Measurements from ENCODE around the gene SIPA1L3.

The SIPA1L3 gene

DNA sequence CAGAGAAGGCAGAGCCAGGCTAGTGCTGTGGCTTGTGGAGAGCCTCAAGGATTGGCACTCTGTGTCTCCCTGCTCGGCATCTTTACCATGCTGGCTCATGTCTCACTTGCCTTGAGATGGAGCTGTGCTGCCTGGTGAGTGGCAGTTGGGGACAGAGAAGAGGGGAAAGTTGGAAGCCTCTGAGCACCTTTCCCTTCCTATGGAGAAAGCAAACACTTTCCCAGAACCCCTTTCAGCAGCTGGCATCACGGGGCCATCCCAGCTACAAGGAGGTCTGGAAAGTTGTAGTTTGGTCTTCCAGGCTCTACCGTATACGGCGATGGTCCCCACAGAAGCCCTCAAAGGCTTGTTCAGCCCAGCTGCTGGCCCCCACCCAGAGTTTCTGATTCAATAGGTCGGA, 258.3 kb downstream of the SIPA1L3 start:
- no peak for DNase-seq

DNA sequence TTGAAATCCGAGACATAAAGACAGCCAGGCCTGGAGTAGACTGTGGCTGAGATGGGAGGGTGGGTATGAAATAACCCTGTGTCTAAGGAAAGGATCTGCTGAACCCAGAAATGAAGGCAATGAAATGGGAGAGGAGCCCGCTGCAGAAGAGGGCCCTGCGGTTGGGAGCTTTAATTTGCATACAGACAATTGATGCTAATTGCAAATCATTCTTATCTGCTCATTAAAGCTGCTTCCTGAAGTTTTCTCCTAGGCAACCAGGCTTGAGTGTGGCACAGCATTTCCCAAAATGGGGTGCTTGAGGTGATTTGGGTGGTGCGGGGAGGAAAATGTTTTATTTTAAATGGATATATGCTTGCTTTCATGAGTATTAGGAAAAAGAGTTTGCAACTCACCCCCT, 261.6 kb downstream of the SIPA1L3 start:
- no peak for DNase-seq

DNA sequence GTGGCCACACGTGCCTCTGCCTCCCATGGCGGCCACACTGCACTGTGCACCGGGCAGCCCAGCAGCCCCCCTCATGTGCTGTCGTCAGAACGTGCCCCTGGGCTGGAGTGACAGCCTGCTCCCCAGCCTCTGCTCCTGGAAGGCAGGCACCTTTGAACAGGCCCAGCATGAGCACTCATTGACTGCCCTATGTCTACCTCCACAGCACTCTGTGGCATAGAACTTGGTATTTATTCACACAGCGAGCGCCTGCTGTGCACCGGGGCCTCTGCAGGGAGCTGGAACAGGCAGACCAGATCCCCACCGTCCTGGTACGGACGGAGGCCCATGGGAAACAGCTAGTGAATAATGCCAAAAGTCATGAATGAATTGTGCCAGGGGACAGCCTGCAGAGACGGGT, 263.3 kb downstream of the SIPA1L3 start:
- no peak for DNase-seq

DNA sequence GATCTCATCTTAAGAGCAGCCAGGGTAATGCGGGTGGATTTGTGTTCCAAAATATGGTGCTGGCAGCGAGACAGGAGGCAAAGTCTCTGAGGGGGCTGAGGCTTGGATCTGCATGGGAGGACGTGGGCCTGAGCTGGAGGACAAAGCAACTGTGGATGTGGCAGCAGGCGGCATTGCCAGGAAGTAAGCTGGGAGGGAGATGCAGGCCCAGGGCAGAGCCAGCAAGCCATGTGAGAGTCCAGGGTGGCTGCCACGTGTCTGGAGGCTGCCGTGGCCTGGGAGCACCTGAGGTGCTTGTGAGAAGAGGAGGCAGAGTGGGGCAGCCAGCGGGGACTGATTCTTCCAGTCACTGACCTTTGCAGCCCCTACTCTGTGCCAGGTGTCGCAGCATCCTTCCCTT, 265.0 kb downstream of the SIPA1L3 start:
- no peak for DNase-seq

DNA sequence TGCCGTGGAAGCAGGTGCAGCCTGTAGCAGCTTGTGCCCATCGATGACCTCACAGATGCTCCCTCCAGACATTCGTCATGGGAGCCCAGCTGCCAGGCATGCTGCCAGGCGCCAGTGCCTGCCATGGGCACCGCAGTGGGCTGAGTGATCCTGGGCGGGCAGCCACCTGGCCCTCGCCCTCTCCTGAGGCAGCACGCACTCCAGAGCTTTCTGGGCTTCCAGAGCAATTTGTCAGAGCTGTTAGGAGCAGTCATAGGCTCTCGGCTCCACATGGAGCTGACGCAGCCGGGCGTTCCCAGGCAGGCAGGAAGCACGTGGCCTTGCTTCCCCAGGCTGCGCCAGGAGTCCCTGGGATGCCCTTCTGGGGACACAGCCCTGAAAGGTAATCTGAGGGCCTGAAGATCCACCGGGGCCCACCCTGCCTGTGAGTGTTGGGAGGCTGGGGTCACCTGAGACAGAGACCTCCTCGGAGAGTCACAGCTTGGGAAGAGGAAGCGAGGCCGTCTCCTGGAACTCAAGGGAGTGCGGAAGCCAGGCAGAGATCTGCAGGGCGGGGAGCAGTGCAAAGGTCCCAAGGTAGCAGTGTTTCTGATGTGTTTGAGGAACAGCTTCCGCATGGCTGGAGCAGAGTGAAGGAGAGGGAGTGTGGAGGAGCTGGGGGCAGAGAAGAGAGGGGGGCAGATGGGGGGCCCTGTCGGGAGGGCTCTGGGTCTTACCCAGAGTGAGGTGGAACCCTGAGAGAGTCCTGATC, 266.5 kb downstream of the SIPA1L3 start:
- DNase-seq, result no peak

DNA sequence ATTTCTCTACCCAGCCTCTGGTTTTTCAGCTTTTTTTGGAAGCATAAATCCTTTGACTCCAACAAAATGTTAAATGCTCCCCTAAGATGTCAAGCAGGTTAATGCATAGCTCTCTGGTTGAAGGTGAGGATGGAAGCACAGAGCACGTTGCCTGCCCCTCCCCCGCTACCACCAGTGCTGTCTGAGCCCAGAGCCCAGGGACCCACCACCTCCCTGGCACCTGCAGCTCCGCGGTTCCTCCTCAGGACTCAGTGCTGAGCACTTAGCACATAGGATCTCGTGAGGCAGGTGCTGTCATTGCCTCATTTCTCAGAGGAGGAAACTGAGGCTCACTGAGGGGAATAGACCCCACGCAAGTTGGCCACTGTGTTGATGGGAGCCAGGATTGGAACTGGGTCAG, 268.4 kb downstream of the SIPA1L3 start:
- DNase-seq, result no peak

DNA sequence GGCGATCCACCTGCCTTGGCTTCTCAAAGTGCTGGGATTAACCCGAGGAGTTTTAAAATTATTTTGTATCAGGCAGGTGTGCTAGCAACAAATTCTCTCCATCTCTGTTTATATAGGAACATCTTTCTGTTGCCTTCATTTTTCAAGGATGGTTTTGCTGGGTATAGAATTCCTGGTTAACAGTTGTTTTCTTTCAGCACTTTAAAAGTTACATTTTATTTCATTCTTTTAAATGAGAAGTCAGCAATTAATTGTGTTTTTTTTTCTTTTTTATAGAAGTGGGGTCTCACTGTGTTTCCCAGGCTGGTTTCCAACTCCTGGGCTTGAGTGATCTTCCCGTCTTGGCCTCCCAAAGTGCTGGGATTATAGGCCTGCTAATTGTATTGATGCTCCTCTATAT, 273.1 kb downstream of the SIPA1L3 start:
- DNase-seq, result no peak

DNA sequence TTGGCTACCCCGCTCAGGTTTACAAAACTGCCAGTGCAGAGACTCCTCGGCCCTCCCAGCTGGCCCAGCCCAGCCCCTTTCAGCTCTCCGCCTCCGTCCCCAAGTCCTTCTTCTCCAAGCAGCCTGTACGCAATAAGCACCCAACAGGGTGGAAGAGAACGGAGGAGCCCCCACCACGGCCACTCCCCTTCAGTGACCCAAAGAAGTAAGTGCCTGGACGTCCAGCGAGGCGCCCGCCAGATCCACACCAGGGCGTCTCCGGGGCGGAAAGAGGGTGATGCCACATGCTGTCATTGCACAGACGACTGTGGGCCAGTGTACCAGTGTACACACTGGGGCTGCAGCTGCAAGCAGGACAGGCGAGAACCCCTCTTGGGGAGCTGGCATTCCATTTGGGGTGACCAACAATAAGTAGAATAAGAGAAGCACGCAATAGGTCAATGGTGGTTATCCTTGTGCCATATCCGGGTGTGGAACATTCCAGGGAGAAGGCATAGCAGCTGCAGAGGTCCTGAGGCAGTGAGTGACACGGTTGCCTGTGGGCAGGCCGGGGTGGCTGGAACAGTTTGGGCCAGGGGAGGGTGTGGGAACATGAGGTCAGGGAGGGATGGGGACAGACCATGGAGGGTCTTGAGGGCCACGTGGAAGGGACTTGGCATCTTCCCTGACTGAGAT, 275.7 kb downstream of the SIPA1L3 start:
- DNase-seq, result no peak

DNA sequence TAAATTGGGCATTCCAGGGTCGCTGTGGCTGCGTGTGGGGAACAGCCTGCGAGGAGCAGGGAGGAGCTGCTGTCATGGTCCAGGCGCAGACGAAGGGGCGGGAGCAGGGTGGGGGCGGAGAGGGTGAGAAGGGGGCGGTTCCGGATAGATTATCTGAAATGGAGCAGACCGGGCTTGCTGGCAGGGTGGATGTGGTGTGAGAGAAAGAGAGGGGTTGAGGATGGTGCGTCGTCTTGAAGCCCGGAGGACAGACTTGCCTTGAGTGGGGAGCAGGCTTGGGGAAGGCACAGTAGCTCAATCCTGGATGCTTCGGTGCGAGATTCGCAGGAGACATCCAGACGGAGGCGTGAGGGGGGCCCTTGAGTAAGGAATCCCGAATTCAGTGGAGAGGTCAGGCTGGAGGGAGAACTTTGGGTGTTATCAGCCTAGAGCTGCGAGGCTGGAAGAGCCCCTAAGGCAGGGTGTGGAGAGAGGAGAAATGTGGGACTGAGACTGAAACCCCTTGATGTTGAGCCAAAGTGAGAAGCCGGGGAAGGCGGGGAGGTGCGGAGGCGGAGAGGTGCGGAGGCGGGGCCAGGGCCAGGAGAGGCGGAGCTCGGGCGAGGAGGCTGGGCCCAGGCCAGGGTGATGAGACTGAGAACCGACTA, 276.4 kb downstream of the SIPA1L3 start:
- no peak for DNase-seq

DNA sequence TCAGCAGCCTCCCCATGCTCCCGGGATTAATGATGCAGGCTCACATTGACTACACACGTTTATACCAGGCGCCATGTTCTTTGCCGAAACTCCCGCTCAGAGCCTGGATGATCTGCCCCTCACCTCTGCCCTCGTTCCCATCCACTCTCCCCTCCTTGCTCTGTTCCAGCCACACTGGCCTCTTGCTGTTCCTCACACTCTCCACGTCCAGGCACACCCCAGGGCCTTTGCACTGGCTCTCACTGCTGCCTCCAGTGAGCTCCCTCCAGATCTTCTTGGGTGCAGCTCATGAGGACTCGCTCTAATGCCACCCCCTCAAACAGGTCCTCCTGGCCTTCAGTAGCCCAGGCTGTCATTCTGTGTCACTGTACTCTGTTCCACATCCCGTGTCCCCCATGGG, 277.8 kb downstream of the SIPA1L3 start:
- DNase-seq, result no peak

DNA sequence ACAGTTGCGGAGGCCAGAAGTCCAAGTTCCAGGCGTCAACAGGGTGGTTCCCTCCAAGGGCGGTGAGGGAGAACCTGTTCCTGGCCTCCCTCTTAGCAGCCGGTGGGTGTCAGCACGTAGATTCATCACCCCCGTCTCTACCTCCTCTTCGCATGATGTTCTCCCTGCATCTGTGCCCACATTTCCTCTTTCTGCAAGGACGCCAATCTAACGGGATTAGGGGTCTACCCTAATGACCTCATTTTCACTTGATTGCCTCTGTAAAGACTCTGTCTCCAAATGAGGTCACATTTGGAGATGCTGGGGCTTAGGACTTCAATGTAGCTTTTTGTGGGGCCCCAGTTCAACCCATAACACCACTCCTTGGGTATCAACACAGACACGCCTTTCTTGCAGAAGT, 278.6 kb downstream of the SIPA1L3 start:
- no peak for DNase-seq

DNA sequence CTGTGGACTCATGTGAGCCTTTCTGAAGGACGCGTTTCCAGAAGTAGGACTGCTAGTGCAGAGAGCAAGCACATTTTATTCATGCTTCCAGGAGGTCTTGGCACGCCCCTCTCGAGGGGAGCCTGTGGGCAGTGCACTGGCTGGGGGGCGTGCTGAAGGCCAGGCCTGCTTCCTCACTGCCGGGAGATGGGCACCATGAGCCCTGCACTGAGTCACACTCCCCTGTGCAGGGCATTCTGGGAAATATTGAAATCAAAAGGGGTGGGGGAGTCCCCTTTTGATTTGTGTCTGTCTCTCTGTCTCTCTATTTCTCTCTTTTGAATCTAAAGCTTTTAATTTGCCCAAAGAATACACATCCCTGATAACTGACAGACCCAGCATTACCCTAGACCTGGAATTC, 283.1 kb downstream of the SIPA1L3 start:
- peak; percentile 1 to 3 for DNase-seq

DNA sequence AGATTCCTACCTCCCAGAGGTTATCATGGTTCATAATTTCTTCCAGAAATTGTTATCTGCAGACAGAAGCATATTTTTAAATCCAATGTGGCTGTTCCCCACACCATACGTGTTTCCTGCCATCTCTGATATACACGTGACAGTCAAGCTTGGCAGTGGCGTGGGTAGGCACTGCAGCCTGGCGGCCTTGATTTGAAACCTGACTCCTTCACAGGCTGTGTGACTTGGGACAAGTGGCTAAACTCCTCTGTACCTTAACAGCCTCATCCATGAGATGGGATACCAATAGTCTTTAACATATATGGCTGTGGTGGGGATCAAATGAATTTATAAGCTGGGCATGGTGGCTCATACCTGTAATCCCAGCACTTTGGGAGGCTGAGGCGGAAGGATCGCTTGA, 283.8 kb downstream of the SIPA1L3 start:
- no peak for DNase-seq

DNA sequence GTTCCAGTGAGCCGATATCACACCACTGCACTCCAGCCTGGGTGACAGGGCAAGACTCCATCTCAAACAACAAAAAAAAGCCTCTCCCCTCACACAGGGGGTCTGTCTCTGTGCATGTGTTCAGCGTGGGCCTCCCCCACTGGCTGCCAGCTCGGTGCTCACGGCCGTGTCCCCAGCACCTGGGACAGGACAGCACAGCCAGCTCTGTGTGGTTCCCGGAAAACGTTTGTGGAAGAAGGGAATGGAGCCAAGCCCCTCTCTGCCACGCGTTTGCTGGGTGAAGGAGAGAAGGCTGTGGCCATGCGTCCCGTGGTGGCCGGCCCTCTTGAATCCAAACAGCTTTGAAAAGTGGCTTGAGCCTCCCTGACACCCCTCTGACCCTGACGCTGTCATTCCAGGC, 284.7 kb downstream of the SIPA1L3 start:
- no peak for DNase-seq

DNA sequence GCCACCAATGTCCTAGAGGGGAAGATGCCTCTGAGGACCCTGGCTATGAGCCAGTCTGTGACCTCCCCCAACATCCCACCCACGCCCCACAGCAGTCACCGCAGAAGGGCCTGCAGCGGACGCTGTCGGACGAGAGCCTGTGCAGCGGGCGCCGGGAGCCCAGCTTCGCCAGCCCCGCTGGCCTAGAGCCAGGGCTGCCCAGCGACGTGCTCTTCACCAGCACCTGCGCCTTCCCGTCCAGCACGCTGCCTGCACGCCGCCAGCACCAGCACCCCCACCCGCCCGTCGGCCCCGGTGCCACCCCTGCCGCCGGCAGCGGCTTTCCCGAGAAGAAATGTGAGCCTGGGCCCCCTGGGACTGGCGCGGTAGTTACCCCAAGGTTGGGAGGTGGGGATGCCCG, 286.4 kb downstream of the SIPA1L3 start:
- no peak for DNase-seq

DNA sequence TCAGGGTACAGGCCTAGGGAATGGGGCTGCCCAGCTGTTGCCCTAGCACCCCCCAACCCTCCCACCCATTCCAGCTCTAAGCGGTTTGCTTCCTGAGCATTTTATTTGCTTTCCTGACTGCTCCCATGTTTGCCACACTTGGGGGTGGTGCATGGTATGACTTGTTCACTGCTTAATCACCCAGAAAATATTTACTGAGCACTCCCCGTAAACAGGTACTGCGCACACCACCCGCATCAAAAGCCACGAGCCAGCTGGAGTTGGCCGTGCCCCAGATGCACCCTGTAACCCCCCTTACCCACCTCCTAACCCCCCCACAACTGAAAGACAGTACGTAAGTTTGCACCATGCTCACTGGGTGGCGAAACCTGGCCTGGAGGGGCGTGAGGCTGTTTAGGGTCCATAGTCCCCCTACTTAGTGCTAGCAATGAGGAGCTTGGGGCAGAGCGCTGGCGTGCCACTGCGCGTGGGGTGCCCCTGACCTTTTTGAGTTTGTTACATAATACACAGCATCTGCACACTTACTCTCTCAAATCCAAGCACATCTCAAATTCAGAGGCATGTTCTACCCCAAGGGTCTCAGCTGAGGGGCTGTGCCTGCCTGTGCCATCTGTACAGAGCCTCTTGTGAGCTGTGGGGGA, 287.2 kb downstream of the SIPA1L3 start:
- DNase-seq, result no peak

DNA sequence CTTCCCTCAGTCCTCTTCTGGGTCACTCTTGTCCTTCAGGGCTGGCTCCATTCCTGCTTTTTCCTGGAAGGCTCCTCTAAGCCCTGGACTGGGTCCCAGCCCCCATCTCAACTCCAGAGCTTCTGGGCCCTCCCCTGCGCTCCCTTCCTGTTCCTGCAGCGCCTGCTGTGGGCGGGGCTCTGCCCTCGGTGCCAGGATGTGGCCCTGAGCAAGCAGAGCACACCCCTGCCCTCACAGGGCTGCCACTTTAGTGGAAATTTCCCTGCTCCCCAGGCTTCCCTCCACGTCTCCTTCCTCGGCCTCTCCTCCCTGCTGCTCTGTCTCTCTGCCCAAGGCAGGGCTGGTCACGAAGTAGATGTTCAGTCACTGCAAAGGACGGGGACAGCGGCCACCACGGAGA, 288.2 kb downstream of the SIPA1L3 start:
- no peak for DNase-seq

DNA sequence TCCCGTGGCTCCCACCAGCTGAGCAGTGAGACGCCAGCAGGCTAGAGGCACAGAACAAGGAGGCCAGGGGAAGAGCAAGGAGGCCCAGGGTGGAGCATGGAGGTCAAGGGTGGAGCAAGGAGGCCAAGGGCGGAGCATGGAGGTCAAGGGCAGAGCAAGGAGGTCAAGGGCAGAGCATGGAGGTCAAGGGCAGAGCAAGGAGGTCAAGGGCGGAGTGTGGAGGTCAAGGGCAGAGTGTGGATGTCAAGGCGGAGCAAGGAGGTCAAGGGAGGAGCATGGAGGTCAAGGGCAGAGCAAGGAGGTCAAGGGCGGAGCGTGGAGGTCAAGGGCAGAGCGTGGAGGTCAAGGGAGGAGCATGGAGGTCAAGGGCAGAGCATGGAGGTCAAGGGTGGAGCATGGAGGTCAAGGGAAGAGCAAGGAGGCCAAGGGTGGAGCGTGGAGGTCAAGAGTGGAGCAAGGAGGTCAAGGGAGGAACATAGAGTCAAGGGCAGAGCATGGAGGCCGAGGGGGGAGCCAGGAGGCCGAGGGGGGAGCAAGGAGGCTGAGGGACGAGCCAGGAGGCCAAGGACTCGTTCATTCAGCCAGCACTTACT, 289.3 kb downstream of the SIPA1L3 start:
- no peak for DNase-seq

DNA sequence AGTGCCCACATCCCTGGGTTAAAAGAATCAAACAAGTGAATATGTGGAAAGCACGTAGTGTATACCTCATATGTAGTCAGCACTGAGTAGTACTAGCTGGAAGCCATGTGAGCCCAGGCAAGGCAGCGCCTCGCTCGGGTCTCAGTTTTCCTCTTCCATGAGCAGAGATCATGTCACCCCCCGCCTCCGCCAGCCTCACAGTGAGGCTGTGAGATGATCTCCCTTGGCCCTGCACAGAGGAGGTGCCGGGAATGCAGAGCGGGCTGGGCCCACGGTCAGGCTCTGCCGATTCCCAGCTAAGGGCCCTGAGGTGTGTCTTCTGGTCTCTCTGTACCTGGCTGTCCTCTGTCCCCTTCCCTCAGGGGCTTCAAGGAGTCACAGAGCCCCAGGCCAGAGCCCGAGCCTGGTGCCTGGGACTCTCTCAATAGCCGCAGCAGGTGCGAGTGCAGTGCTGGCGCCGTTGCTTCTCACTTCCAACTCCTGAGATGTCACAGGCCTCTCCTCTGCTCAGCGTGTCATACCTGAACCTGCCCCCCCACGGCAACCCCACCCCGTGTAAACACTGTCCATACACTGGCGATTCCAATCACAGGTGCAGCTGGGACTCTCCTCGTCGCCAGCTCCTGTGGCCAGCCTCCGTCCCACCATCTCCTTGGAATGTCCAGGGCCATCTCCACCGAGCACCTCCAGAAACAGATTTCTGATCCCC, 290.1 kb downstream of the SIPA1L3 start:
- DNase-seq, result no peak

DNA sequence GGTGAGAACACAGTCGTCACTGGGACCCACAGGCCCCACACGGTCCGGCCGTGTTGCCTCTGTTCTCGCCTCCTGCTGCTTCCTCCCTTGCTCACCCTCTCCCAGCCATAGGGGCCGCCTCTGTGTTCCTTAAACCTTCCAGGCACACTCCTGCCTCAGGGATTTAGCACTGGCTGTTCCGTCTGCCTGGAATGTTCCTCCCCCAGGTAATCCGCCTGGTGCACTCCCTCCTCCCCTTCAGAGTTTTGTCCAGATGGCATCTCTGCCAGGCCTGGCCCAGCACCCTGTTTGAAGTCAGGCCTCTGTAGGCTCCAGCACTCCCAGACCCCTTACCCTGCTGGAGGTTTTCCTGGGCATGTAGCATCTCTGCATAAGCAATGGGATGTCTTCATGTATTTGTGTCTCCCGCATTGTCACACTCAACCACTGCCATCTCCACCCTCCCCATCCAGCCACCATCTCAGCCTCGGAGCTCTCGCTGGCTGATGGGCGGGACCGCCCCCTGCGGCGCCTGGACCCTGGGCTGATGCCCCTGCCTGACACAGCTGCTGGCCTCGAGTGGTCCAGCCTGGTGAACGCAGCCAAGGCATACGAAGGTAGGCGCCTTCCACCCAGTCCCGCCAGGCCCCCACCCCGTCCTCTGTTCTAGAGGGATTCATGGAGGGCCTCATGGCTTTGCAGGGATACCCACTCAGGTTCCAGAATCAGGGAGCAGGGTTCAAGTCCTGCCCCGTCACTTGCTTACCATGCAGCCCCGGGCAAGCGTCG, 291.1 kb downstream of the SIPA1L3 start:
- DNase-seq, result no peak

DNA sequence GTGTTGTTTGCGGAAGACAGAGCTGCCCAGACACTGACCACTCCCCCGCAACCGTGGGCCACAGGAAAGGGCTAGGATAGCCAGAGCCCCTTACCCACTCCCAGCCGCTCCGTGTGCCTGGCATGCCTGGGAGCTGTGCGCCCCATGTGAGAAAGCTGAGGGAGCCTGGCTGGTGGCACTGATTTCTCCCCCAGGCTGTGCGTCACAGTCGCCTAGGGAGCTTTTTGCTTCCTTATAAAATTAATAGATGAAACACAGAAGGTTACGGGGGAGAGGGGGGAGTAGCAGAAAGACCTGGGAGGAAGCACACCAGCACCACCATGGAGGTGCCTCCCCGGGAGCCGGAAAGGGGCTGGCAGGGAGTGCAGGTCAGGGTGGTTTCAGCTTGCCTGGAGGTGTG, 292.3 kb downstream of the SIPA1L3 start:
- DNase-seq, result no peak

DNA sequence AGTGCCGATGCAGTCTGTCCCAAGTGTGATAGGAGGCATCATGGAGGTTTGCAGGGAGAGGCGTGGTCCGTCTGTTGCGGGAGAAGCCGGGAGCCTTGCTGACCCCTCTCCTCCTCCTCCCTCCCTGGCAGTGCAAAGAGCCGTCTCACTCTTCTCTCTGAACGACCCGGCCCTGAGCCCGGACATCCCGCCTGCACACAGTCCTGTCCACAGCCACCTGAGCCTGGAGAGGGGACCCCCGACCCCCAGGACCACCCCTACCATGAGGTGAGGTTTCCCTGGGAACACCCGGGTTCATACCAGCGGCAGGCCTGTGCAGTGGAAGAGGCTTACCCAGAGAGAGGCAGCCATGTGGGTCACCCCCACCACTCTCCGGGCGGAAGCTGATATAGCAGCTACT, 294.7 kb downstream of the SIPA1L3 start:
- no peak for DNase-seq

Measured in inflammatory macrophage treated with lipopolysaccharide for 1 hour (primary cell).